GM23248 (cell line): ENCODE results near the gene SH3BP1.

Experiments used
- EZH2 ChIP-seq: fragments of 200-600 bp; sonication (generic); IDR thresholded peaks from 2 replicates; pipeline ENCODE4 v1.6.1; 2018; ENCODE audit warnings: antibody characterized with exemption, mild to moderate bottlenecking; ENCODE audit not compliant: insufficient read depth, poor library complexity, severe bottlenecking
- EZH2phosphoT487 ChIP-seq: fragments of 200-600 bp; sonication (generic); IDR thresholded peaks from 2 replicates; pipeline ENCODE4 v1.6.1; 2018; ENCODE audit warnings: antibody characterized with exemption, moderate library complexity, mild to moderate bottlenecking, low read depth; ENCODE audit not compliant: insufficient read depth

DNA sequence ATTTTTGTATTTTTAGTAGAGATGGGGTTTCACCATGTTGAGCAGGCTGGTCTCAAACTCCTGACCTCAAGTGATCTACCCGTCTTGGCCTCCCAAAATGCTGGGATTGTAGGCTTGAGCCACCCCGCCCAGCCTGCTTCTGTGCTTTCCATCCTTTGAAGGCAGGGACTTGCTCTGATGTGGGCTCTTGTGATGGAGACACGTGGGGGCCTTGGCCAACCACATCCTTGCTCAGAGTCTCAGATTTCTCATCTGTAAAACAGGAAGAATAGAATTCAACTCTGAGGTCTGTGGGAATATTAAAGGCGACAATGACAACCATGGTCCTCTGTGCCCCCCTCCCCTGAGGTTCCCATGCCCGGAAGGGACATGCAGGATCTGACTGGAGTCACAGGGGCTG, 34.6 kb upstream of the SH3BP1 start:
- no peak for TF ChIP-seq EZH2
- no peak for TF ChIP-seq EZH2phosphoT487
